Stimulated activated CD4-positive, alpha-beta T cell treated with anti-CD3 and anti-CD28 coated beads, Interleukin-4, amount 100 ng/mL, for 1 hour (primary cell): ENCODE data around the gene TEAD4.

ENCODE experiments used
- DNase-seq: peaks from one replicate; pipeline ENCODE4 v3.0.0-alpha.2; 2020

TEAD4 gene

GRCh38 chr12:3085341-3086139, 126.3 kb downstream of the TEAD4 start:
- DNase-seq, result no peak

GRCh38 chr12:3086211-3086610, 127.0 kb downstream of the TEAD4 start:
- no peak for DNase-seq

GRCh38 chr12:3086729-3087323, 127.6 kb downstream of the TEAD4 start:
- no peak for DNase-seq

- DNase-seq, result no peak
Observed at GRCh38 chr12:3087758-3088650, 128.8 kb downstream of the TEAD4 start.

- DNase-seq, result no peak
Observed at GRCh38 chr12:3089588-3089987, 130.4 kb downstream of the TEAD4 start.
